A549 treated with ZK216348 at 1 μM for 4 hours (cell line): ENCODE measurements around the gene CLCA4. TPM values are rescaled to one million over a fixed set of nuclear protein-coding genes. Genes with fewer than 3 reads are reported as not detected.

Experiments
- total RNA-seq: library from RNA; stranded (reverse); fragments of 200-300 nt; extraction: Qiagen RNA extraction; gene quantifications from 5 replicates; pipeline ENCODE4 v1.2.3, GENCODE V29; 2022; ENCODE audit warnings: low read depth

The CLCA4 gene, protein sequence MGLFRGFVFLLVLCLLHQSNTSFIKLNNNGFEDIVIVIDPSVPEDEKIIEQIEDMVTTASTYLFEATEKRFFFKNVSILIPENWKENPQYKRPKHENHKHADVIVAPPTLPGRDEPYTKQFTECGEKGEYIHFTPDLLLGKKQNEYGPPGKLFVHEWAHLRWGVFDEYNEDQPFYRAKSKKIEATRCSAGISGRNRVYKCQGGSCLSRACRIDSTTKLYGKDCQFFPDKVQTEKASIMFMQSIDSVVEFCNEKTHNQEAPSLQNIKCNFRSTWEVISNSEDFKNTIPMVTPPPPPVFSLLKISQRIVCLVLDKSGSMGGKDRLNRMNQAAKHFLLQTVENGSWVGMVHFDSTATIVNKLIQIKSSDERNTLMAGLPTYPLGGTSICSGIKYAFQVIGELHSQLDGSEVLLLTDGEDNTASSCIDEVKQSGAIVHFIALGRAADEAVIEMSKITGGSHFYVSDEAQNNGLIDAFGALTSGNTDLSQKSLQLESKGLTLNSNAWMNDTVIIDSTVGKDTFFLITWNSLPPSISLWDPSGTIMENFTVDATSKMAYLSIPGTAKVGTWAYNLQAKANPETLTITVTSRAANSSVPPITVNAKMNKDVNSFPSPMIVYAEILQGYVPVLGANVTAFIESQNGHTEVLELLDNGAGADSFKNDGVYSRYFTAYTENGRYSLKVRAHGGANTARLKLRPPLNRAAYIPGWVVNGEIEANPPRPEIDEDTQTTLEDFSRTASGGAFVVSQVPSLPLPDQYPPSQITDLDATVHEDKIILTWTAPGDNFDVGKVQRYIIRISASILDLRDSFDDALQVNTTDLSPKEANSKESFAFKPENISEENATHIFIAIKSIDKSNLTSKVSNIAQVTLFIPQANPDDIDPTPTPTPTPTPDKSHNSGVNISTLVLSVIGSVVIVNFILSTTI
- total RNA-seq, result not detected in 5 replicates

GRCh38 chr1:86546787-86547221, at the start of gene CLCA4:
Gene CLCA4, plus strand, starts transcription at chr1:86547078. Its CDS starts 42 bp downstream, at chr1:86547120.

Other genes starting within 250 kb of the CLCA4 start
- 5.1 to 15.0 TPM (median 8.5 TPM) in 5 replicates for gene ODF2L, start 150.8 kb upstream of the CLCA4 start, total RNA-seq
- not detected in 5 replicates for gene CLCA2, start 122.9 kb upstream of the CLCA4 start, total RNA-seq
- not detected in 5 replicates for gene CLCA1, start 78.2 kb upstream of the CLCA4 start, total RNA-seq
- 33.6 to 44.4 TPM (median 35.1 TPM) in 5 replicates for gene SH3GLB1, start 157.5 kb downstream of the CLCA4 start, total RNA-seq